GM18868 (cell line): ENCODE data around the gene CDK3.

Experiments used
- ATAC-seq: cut with Tn5 transposase; IDR thresholded peaks from one replicate; pipeline ENCODE4 v1.9.1; 2021; ENCODE audit warnings: mild to moderate bottlenecking, moderate library complexity; ENCODE audit not compliant: unreplicated experiment

Gene CDK3

GRCh38 chr17:75987041-75987440, 13.6 kb upstream of the CDK3 start:
- ATAC-seq: no peak

DNA sequence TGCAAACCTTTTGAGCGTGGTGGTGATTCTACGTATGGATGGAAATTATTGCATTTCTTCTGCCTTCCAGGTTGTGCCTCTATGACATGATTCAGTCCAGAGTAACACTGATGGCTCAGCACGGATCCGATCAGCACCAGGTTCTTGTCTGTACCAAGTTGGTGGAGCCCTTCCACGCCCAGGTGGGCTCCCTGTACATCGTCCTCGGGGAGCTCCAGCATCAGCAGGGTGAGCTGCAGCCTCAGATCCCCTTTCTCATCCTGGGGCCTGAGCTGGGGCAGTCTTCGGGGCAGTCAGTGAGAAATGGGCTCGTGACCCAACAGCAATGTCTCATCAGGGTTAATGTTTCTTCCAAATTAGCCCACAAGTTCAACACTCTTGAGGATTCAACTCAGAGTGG, 9.3 kb upstream of the CDK3 start:
- ATAC-seq: no peak

GRCh38 chr17:75994802-75995370, 5.8 kb upstream of the CDK3 start:
- no peak for ATAC-seq

DNA sequence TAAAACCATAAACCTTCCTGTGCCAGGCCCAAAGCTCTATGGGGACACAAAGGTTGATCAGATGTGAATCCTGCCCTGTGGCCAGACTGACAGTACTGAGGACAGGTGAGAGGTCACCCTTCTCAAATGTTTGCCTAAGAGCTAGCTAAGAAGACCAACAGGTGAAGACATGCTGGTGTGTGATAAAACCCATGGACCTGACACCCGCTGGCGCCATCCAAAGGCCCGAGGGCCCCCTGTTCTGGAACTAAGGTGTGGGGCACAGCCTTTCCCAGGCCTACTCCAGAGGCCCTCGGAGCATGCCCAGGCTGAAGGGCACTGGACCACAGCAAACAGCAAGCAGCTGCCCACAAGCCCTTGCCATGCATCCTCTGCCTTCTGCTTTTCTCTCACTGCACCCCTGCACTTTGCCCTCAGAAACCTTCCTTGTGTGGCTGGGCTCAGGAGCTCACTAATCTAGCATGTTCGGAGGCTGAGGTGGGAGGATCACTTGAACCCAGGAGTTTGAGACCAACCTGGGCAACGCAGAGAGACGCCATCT, 5.2 kb upstream of the CDK3 start:
- no peak for ATAC-seq

DNA sequence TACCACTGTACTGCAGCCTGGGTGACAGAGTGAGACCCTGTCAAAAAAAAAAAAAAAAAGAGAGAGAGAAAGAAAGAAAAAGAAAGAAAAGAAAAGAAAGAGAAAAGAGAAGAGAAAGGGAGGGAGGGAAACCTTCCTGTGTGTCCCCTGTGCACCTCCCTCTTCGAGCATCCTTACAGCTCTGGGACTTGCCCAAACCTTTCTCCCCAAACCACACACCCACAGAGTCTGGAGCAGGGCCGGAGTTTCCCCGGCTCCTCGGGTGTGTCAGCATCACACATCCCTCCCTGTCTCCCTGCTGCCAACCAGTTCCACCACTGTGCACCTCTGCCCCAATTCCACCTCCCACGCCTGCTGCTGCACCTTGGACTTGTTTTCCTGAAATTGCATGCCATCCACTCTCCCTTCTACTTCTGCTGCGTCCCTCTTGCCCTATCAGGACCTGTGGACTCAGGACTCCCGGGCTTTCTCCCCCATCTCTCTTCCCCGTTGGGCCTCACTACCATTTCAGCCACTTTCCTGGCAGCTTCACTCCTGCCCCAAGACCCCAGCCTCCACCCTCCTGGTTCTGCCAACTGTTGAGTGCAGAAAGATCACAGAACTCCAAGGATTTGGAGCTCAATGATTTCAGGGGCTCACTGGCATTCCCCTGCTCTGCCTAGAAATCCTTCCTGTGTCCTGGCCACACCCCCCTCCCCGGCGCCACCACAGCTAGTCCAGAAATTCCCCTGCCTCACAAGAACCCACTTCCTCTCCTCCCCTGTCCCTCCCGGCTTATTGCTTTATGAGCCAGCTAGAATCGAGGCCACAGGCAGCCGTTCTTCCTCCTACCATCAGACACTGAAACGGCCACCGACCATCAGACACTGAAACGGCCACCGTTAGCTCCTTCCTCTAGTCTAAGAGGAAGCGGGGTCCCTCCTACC, 3.7 kb upstream of the CDK3 start:
- no peak for ATAC-seq

DNA sequence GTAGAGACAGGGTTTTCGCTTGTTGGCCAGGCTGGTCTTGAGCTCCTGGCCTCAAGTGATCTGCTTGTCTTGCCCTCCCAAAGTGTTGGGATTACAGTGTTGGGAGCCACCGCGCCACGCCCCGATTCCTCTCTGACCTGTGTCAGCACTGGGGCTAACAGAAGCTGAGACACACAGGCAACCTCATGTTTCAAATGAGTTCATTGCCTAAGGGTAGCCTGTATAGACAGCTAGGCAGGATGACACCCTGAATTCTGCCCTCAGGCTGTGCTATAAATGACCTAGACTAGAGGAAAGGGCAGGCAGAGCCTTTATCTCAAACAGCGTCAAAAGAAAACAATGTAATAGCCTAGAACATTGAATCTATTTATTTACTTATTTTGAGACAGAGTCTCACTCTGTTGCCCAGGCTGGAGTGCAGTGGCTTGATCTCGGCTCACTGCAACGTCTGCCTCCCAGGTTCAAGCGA, 2.3 kb upstream of the CDK3 start:
- ATAC-seq: no peak

- ATAC-seq: no peak
Observed at GRCh38 chr17:76000016-76000754, 470 bp upstream of the CDK3 start.

GRCh38 chr17:76002100-76002499, 1.4 kb downstream of the CDK3 start:
- ATAC-seq: no peak

- ATAC-seq: no peak
Observed at GRCh38 chr17:76003915-76004314, 3.3 kb downstream of the CDK3 start.

DNA sequence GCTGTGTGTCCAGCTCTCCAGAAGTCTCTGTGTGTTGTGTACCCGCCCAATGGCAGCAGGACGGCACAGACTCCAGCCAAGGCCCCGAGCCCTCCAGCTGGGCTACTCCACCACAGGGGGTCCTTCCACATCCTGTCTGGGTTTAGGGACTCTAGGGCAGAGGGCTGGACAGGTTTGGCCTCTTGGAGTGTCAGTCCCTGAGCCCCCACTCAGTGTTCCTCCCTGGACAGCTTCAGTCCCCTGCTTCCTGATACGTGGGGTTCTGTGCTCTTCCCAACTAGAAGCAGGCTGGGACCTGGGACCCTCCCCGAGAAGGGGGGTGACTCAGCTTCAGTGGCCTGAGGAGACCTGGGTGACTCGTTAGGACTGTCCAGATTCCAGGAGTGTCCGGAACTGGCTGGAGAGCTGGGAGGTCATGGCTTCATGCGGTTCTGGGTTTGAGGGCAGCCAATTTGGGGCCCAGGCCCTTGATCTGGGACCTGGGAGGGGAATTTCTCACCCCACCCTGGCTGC, 4.2 kb downstream of the CDK3 start:
- ATAC-seq: no peak

DNA sequence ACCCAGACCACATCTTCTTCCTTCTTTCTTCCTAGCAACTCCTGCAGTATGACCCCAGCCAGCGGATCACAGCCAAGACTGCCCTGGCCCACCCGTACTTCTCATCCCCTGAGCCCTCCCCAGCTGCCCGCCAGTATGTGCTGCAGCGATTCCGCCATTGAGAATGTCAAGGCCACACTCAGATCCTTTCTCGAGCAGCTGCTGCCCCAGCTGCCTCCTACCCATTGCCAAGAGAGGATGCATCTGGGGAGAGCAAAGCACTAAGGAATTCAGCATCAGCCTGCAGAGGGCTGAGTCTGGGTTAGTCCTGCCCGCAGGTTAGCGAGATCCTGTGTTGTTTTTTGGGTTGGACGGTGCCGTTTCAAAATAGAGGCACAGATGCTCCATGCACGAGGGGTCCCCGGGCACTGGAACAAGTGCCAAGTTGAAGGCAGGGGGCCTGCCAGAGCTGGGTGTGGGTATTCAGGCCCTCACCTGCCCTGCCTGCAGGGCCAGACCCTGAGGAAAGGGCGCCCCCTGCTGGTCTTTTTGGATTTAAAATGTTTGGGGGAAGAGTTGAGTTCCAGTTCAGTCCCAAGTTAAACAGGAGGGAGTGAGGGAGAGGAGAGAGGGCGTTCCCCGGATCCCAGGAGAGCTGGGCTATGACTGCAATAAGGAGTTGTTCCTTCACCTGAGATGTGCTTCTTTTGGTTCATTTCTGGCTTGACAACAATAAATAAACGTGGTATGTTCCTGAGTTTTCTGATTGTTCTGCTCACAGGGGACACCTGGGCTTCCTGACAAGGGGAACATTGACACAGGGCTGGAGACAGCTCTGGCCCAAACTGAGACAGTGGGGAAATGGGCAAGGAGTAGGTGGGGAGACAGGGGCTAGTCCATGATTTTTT, 4.9 kb downstream of the CDK3 start:
- no peak for ATAC-seq

DNA sequence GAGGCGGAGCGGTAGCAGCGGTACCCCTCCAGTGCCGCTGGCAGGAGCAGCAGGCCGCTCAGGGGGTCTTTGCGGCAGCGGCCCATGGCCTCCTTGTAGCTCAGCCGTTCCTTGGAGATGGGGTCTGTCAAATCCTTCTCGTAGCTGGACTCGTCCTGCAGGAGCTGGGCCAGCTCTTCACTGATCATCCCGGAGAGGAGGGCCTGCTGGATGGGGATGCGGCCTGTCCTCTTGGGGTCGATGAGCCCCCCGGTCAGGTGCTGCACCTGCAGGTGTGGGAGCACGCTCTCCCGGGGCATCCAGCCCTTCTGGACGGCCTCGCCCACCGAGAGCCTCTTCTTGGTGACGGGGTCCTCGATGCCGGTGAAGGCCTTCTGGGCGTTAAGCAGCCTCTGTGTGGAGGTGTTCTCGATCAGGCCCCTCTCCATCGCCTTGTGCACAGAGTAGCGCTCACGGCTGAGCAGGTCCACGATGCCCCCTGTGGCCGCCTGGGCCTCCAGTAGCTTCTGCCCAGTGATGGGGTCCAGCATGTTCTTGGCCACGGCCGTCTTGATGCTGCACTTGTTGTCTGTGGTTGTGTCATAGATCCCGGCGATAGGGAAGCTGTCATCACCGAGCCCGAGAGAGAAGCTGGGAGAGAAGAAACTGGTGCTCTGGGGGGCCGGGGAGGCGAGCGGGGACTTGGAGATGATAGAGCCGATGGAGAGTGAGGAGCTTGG, 6.6 kb downstream of the CDK3 start:
- no peak for ATAC-seq

DNA sequence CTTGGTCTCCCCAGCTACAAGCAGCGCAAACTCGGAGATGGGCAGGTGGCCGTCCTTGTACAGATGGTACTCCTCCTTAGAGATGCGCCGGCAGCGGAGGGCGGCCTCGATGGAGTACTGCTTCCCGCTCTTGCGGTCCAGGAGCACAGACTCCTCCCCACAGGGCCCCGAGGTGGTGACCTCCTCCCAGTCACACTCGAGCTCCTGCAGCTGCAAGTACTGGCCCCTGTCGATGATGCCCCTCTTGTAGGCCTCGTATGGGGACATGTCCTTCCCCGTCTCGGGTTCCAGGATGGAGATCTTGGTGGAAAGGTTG, 7.2 kb downstream of the CDK3 start:
- ATAC-seq: no peak

DNA sequence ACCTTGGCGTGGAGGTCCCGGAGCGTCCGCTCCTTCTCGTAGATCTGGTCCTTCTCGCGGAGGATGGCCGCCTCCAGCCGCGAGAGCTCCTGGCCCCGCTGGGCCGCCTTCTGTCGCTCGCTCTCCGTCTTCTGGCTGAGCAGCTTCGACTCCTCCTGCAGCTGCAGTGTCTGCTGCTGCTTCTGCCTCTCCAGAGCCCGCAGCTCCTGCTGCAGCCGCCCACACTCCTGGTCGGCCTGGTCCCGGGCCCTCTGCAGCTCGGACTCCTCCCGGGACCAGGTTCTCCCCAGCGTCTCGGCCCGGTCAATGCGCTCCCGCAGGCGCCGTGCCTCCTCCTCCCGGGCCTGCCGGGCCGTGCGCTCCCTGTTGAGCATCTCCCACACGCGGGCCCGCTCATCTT, 7.6 kb downstream of the CDK3 start:
- ATAC-seq: no peak

- ATAC-seq: no peak
Observed at GRCh38 chr17:76008630-76009425, 8.2 kb downstream of the CDK3 start.

- no peak for ATAC-seq
Observed at GRCh38 chr17:76009447-76009846, 8.8 kb downstream of the CDK3 start.

- ATAC-seq: no peak
Observed at GRCh38 chr17:76009969-76010661, 9.5 kb downstream of the CDK3 start.

DNA sequence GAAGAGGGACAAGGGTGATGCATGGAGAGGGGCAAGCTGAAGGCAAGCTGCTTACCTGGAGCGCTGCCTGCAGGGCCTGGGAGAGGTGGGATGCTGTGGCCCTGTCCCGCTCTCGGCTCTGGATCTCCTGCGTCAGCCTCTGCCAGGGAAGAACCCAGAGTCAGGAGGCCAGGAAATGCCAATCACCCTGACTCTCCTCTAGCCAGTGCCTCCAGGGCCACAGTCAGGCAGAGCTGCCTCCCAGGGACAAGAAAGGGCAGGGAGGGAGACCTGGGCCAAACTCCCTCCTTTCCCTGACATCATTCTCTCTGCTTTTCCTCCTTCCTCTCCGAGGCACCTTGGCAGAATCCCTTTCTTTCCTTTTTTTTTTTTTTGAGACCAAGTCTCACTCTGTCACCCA, 11.3 kb downstream of the CDK3 start:
- ATAC-seq: no peak
